HG02763 (cell line): ENCODE data around the gene THRAP3.
"Not testable (repeated sequence)": the region's sequence is repeated elsewhere in the genome, so short reads cannot be mapped to it uniquely, and the experiment has no call there.

Experiments
- ATAC-seq: cut with Tn5 transposase; IDR thresholded peaks from one replicate; pipeline ENCODE4 v1.9.1; 2021; ENCODE audit warnings: mild to moderate bottlenecking, moderate library complexity; ENCODE audit not compliant: unreplicated experiment

THRAP3 gene

DNA sequence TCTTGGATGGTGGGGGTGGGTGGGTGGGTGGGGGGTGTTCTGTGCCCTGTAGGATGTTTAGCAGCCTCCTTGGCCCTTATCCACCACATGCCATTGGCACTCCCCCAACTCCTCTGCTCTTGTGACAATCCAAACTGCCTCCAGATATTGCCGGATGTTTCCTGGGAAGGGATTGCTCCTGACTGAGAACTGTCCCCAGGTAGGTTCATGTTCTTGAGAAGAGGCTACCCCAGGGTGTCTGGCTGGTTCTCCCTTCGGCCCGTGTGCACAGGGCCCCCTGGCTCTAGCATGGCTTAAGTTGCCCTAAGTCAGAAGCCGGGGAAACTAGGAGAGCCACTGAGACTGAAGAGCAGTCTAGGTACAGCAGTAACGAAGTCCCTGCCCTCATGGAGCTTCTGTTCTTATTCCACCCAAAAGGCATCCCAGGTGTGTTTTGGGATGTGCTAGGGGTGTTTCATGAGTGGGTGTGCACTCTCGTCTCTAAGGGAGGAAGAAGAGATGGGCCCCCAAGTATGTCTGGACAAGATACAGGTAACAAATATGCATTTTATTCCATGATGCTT, 19.8 kb upstream of the THRAP3 start:
- no peak for ATAC-seq

GRCh38 chr1:36206323-36206858, 17.9 kb upstream of the THRAP3 start:
- no peak for ATAC-seq

DNA sequence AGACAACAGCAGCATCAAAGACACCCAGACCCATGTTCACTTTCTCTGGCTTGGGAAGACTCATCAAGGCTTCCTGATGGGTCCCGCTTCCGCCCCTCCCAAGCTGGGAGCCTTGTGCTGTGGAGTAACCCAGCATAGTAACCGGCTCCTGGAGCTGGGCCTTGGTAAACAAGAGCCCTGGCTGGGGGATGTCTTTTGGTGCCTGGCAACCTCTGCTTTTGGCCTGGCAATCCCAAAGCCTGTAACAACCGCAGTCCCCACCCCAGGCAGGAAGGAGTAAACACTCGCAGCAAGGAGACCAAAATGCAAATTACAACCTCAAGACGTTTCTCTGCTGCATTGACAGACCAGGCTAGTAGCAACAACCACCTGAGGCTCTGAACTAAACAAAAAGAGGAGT, 16.9 kb upstream of the THRAP3 start:
- ATAC-seq, result no peak

GRCh38 chr1:36208978-36209703, 15.1 kb upstream of the THRAP3 start:
- ATAC-seq, result no peak

DNA sequence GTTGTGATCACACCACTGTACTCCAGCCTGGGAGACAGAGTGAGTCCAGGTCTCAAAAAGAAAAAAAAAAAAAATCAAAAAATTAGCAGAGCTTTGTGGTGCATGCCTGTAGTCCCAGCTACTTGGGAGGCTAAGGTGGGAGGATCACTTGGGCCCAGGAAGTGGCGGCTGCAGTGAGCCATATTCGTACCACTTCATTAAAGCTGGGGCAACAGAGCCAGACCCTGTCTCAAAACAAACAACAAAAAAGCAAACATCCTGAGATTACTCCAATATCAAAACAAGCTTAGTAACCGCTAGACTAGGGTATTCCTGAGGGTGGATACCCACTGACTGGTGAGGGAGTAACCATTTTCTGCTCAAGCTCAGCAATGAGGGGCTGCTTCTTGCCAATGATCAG, 12.9 kb upstream of the THRAP3 start:
- no peak for ATAC-seq

GRCh38 chr1:36211841-36212240, 12.4 kb upstream of the THRAP3 start:
- ATAC-seq, result no peak

GRCh38 chr1:36212782-36213181, 11.5 kb upstream of the THRAP3 start:
- no peak for ATAC-seq

DNA sequence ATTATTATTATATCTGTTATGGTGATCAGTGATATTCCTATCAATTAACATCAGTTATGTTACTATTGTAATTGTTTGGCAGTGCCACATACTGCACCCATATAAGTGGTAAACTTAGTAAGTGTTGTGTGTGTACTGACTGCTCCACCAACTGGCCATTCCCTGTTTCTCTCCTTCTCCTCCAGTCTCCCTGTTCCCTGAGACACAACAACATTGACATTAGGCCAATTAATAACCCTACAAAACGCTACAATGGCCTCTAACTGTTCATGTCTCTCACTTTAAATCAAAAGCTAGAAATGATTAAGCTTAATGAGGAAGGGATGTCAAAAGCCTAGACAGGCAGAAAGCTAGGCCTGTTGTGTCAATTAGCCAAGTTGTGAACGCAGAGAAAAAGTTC, 6.6 kb upstream of the THRAP3 start:
- no peak for ATAC-seq

- ATAC-seq, result not testable (repeated sequence)
These were observed 2.3 kb upstream of the THRAP3 start for GRCh38 chr1:36221901-36222300.

DNA sequence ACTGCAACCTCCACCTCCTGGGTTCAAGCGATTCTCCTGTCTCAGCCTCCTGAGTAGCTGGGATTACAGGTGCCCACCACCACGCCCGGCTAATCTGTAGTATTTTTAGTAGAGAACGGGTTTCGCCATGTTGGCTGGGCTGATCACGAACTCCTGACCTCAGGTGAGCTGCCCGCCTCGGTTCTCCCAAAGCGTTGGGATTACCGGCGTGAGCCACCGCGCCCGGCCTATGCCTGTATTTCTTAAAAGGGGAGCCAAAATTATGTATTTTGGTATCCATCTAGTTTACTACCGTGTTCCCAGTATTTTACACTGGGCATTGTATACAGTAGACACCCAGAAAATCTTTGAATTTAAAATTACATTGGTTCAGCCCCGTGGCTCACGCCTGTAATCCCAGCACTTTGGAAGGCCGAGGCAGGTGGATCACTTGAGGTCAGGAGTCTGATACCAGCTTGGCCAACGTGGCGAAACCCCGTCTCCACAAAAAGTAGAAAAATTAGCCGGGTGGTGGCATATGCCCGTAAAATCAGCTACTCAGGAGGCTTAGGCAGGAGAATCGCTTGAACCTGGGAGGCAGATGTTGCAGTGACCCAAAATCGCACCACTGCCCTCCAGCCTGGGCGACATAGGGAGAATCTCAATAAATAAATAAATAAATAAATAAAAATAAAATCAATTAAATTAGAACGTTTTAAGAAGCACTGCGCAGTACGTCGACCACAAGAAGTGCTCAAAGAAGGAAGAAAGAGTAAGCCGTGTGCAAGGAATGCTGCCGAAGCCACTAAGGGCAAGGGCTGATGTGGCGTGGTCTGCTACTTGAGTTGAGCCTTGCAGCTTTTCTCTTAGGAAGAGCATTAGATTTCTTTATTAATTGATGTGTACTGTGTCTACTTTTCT, 1.5 kb upstream of the THRAP3 start:
- ATAC-seq, result no peak

GRCh38 chr1:36223381-36223995, 755 bp upstream of the THRAP3 start:
- peak; percentile 8 for ATAC-seq

DNA sequence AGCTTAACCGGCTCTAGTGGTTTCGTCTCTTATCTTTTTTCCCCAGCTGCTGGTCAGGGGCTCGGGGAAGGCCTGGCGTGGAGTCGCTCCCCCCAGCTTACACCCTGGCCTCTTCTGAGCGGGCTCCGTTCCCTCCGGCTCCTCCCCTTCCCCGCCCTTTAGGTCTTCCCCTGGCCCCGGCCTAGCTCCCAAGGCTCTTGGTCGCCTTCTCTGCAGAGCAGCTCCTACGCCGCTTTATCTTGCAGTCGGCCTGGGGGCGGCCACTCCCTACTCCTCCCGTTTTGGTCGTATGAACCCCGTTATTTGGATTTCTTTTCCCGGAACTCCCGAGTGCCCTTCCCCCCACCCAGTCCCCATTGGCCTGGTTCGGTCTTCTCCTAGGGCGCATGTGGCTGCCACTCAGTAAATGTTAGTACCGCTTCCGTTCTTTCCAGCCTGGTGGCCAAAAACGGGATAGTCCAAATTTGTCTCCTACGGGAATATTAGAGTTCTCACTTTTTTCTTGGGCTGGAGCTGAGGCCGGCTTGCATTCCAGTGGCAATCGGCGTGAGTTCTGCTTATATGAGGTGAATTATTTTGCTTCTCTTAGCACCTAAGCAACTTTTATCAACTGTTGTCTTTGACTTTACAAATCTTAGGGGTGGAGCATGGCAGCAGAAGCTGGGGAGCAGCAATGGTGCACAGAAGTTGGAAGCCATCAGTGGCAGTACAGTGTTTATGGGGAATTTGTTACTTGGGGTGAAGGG, 467 bp downstream of the THRAP3 start:
- peak; percentile 44 for ATAC-seq

GRCh38 chr1:36225283-36225899, 1.1 kb downstream of the THRAP3 start:
- ATAC-seq, result no peak

DNA sequence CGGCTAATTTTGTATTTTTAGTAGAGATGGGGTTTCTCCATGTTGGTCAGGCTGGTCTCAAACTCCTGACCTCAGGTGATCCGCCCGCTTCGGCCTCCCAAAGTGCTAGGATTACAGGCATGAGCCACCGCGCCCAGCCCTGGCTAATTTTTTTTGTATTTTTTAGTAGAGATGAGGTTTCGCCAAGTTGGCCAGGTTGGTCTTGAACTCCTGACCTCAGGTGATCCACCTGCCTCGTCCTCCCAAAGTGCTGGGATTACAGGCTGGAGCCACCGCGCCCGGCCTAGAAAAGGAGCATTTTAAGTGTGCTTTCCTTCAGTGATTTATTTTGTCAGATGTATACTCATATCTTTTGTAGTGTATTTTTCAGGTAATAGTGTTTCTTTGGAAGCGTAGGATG, 6.0 kb downstream of the THRAP3 start:
- ATAC-seq, result not testable (repeated sequence)

GRCh38 chr1:36231191-36231590, 6.9 kb downstream of the THRAP3 start:
- ATAC-seq, result no peak

GRCh38 chr1:36232212-36233095, 8.2 kb downstream of the THRAP3 start:
- ATAC-seq, result no peak

DNA sequence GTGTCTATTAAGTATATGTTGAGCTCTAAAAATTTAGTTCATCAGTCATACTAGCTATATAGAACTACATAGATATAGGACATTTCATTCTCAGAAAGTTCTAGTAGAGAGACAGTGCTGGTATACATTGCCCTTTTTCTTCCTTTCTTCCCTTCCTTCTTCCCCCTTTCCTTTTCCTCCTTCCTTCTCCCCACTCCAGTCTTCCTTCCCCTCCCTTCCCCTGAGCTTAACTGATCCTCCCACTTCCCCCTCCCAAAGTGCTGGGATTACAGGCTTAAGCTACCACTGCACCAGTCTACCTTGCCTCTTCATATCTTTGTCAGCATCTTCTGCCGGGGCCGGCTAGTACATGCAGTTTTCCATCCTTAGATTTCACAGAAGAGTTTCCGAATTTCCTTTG, 12.1 kb downstream of the THRAP3 start:
- no peak for ATAC-seq

DNA sequence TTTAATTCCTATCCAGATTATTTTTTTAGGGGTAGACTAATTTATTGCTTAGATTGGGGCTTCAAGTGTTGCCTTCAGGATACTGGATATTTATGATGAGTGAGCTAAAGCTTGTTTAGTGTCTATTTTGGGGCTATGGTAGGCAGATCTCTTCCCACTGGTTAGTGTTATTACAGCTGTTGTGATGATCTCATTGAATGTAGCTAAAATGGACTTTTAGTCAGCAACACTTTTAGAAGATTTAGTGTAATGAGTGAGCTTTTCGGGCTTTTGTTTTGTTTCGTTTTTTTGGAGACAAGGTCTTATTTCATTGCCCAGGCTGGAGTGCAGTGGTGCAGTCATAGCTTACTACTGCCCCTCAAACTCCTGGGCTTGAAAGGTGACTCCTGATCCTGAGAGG, 14.2 kb downstream of the THRAP3 start:
- ATAC-seq, result no peak
